Lower lobe of right lung (tissue), 2 donors: Measurements from ENCODE around the gene HEATR5B. TPM values are rescaled to one million over a fixed set of nuclear protein-coding genes. Genes with fewer than 3 reads are reported as not detected.

Experiments used
- ATAC-seq, 2 donors: fragments of 200-7000 bp; cut with Tn5 transposase; one replicate each; pipeline ENCODE4 v1.9.1; 2020 to 2022; ENCODE audit warnings: mild to moderate bottlenecking in 2 of 2, moderate library complexity in 2 of 2
- DNase-seq: peaks from one replicate; pipeline ENCODE4 v3.0.0-alpha.2; 2020
- H3K27ac ChIP-seq: fragments of 200-600 bp; one replicate; pipeline ENCODE4 v1.8.0; 2022
- H3K27me3 ChIP-seq: fragments of 200-600 bp; one replicate; pipeline ENCODE4 v1.8.0; 2022; ENCODE audit warnings: low read depth
- H3K36me3 ChIP-seq: fragments of 200-600 bp; one replicate; pipeline ENCODE4 v1.8.0; 2022; ENCODE audit warnings: mild to moderate bottlenecking
- H3K4me1 ChIP-seq: fragments of 200-600 bp; one replicate; pipeline ENCODE4 v1.8.0; 2022
- H3K4me3 ChIP-seq: fragments of 200-600 bp; one replicate; pipeline ENCODE4 v1.8.0; 2022; ENCODE audit warnings: mild to moderate bottlenecking
- H3K9me3 ChIP-seq: fragments of 200-600 bp; one replicate; pipeline ENCODE4 v1.8.0; 2022
- intact Hi-C: fragments of 100-400 bp; cut with DNase I; formaldehyde crosslinking; loops from one replicate; pipeline ENCODE4 v1.11.0; 2022
- total RNA-seq: library from RNA; stranded (reverse); fragmentation: NEBNext Ultra II Directional; extraction: Animal tissue kit (Norgen Biotek cat#: 25700); gene quantifications from one replicate; pipeline ENCODE4 v1.2.1, GENCODE V29; 2021
- TF ChIP-seq, protein P1 (sequence below): fragments of 200-600 bp; IDR thresholded peaks from one replicate; pipeline ENCODE4 v1.8.0; 2022; ENCODE audit warnings: antibody characterized with exemption, mild to moderate bottlenecking
- donor health status: DM: no; HTN: yes; CAD: no; lungs with severe emphysema.

Gene HEATR5B
- total RNA-seq, 1 donor from 2014 or later = 33.9 TPM

DNA sequence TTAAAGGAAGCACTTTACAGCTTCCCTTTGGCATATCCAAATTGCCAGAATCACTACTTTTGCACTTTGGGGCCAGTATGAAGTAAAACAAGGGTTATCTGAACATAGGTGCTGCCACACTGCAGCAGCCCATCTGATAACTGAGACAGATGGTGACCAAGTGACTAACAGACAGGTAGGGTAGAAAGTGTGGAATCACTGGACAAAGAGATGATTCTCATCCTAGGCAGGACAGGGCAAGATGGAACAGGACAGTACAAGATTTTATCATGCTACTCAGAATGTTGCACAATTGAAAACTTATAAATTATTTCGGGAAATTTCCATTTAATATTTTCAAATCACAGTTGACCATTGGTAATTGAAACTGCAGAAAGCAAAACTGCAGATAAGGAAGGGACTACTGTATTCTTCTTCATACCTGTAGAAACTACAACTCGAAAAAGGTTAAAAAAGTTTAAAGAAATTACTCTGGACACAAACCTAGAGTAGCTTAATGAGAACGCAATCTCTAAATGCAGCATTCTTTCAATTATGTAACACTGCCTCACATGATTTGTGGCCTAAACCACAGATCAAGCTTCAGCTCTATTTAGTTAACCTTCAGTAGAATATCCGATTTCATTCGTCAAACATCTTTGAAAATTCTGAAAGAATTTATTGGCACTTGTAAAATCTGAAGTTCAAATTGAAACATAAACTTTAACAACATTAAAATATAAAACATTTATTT, 31.4 kb downstream of the HEATR5B start:
- DNase-seq = no peak
- H3K27ac ChIP-seq = no peak overlapping the region

DNA sequence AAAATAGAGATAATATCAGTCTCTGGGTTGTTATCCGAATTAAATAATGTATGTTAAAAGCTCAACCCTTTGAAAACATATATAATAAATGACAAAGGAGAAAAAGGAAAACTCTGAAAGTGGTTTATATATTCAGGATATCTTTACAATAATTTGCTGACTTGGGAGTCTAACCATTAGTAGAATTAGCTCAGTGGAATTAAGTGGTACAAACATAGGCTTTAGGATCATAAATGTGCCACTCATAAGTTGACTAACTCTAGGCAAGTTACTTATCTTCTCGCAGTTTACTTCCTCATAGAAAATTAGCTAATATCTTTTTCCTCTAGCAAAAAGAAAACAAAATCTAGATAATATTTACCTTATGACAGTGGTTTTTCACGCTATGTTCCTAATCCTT, 44.6 kb downstream of the HEATR5B start:
- ATAC-seq (no peak), DNase-seq (no peak)
- TF ChIP-seq, protein P1, sequence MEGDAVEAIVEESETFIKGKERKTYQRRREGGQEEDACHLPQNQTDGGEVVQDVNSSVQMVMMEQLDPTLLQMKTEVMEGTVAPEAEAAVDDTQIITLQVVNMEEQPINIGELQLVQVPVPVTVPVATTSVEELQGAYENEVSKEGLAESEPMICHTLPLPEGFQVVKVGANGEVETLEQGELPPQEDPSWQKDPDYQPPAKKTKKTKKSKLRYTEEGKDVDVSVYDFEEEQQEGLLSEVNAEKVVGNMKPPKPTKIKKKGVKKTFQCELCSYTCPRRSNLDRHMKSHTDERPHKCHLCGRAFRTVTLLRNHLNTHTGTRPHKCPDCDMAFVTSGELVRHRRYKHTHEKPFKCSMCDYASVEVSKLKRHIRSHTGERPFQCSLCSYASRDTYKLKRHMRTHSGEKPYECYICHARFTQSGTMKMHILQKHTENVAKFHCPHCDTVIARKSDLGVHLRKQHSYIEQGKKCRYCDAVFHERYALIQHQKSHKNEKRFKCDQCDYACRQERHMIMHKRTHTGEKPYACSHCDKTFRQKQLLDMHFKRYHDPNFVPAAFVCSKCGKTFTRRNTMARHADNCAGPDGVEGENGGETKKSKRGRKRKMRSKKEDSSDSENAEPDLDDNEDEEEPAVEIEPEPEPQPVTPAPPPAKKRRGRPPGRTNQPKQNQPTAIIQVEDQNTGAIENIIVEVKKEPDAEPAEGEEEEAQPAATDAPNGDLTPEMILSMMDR = no peak
- no peaks in the 10 kb centered on the region for H3K4me1 ChIP-seq
- H3K27ac ChIP-seq = no peak overlapping the region
- no peaks in the 10 kb centered on the region for H3K27me3 ChIP-seq
- intact Hi-C loops = no loop called here
- H3K9me3 ChIP-seq = no peaks in the 10 kb centered on the region
- H3K4me3 ChIP-seq = no peak overlapping the region
- H3K36me3 ChIP-seq = peaks cover 83% of the 10 kb centered on the region

More for the DNA sequence above, 31.4 kb downstream of the HEATR5B start:
- TF ChIP-seq, protein P1 = no peak
- intact Hi-C loops = no loop called here
- Histone ChIP-seq H3K4me1 (no peaks in the 10 kb centered on the region), H3K4me3 (no peak overlapping the region), H3K9me3 (no peaks in the 10 kb centered on the region), H3K36me3 (peaks cover 100% of the 10 kb centered on the region), H3K27me3 (no peaks in the 10 kb centered on the region)
- ATAC-seq = no peak

DNA sequence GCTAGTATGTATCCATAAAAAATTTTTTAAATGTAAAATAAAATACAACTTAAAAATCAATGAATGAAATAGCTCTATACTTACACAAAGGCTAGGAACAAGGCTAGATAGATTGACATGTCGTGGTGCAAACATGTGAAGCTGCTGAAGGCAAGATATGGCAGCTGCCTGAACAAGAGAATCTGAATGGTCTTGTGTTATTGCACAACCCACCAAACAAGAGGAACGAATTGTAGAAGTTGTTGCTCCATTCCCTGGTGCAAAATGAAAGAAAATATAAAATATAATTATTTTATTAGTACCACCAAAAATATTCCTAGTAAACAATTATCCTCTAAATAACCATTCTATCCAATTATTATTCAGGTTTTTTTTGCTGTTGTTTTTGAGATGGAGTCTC, 46.4 kb downstream of the HEATR5B start:
- Histone ChIP-seq H3K27me3 (no peaks in the 10 kb centered on the region), H3K27ac (no peak overlapping the region), H3K36me3 (peaks cover 86% of the 10 kb centered on the region), H3K9me3 (no peaks in the 10 kb centered on the region), H3K4me1 (no peaks in the 10 kb centered on the region), H3K4me3 (no peak overlapping the region)
- DNase-seq = no peak
- TF ChIP-seq, protein P1 = no peak
- intact Hi-C loops = no loop called here
- ATAC-seq = no peak

DNA sequence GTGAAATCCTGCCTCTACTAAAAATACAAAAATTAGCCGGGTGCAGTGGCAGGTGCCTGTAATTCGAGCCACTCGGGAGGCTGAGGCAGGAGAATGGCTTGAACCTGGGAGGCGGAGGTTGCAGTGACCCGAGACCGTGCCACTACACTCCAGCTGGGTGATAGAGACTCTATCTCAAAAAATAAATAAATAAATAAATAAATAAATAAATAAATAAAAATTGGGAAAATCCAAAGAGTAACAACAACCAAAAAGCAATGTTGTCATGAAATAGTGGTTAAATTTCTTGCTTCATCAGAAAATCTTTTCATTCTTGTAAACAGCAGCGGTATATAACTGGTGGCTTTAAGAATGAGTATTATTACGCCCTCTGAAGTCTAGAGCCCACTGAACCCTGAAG, 54.4 kb downstream of the HEATR5B start:
- no peaks in the 10 kb centered on the region for H3K27me3 ChIP-seq
- TF ChIP-seq, protein P1 = no peak
- peaks cover 86% of the 10 kb centered on the region for H3K36me3 ChIP-seq
- intact Hi-C loops = no loop called here
- no peak overlapping the region for H3K4me3 ChIP-seq
- DNase-seq = no peak
- no peak for ATAC-seq
- H3K27ac ChIP-seq = no peak overlapping the region
- H3K9me3 ChIP-seq = no peaks in the 10 kb centered on the region
- H3K4me1 ChIP-seq = no peaks in the 10 kb centered on the region

DNA sequence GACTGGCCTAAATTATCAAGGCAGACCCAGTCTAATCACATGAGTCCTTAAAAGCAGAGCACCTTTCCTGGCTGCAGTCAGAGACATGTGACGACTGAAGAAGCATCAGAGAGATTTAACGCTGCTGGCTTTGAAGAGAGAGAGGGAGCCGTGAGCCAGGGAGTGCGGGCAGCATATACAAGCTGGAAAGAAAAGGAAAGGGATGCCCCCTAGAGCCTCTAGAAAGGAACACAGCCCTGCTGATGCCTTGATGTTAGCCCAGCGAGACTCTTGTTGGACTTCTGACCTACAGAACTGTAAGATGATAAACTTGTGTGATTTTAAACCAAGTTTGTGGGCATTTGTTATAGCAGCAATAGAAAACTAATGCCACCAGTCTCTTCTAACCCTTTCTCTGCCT, 58.1 kb downstream of the HEATR5B start:
- ATAC-seq (no peak), DNase-seq (no peak)
- Histone ChIP-seq H3K4me1 (peaks cover 6% of the 10 kb centered on the region), H3K27me3 (no peaks in the 10 kb centered on the region), H3K9me3 (no peaks in the 10 kb centered on the region), H3K4me3 (no peak overlapping the region), H3K27ac (no peak overlapping the region), H3K36me3 (peaks cover 88% of the 10 kb centered on the region)
- TF ChIP-seq, protein P1 = no peak
- intact Hi-C loops = no loop called here
